NT2/D1 (cell line): Measurements from ENCODE around the gene POLR2C.

Experiments
- SUZ12 ChIP-seq: IDR thresholded peaks from 2 replicates; pipeline ENCODE4 v1.6.1; 2011; ENCODE audit not compliant: insufficient read length, insufficient read depth; ENCODE audit errors: extremely low read depth
- YY1 ChIP-seq: IDR thresholded peaks from 2 replicates; pipeline ENCODE4 v1.6.1; 2011; ENCODE audit not compliant: insufficient read length, insufficient read depth
- ZNF274 ChIP-seq: IDR thresholded peaks from 2 replicates; pipeline ENCODE4 v1.6.1; 2011; ENCODE audit warnings: mild to moderate bottlenecking, low read depth, low read length

DNA sequence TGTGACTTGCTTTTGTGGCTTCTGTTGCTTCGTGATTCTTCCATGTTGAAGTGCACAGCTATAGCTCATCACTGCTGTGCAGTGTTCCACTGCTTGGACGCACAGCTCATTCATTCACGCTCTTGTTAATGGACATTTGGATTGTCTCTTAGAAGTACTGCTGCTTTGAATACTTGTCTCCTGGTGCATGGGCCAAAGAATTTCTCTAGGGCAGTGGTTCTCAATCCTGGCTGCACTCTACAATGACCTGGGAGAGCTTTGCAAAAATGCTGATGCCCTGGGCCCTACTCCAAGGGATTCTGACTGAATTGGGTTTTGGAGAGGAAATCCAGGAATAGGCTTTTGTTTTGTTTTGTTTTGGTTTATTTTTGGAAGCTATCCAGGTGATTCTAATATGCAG lies 37.9 kb upstream of the POLR2C start:
- no peak for TF ChIP-seq ZNF274
- no peak for TF ChIP-seq YY1
- TF ChIP-seq SUZ12, result no peak
